Stimulated activated CD8-positive, alpha-beta memory T cell treated with anti-CD3 and anti-CD28 coated beads, Interleukin-15, amount 100 ng/mL, for 48 hours (primary cell): ENCODE data around the gene BRD1.

ENCODE experiments used
- DNase-seq, 2 donors: peaks; one replicate each; pipeline ENCODE4 v3.0.0-alpha.2; 2020; ENCODE audit warnings: low read depth in 2 of 2

The BRD1 gene

GRCh38 chr22:49753276-49753890, 74.3 kb downstream of the BRD1 start:
- no peak for DNase-seq

DNA sequence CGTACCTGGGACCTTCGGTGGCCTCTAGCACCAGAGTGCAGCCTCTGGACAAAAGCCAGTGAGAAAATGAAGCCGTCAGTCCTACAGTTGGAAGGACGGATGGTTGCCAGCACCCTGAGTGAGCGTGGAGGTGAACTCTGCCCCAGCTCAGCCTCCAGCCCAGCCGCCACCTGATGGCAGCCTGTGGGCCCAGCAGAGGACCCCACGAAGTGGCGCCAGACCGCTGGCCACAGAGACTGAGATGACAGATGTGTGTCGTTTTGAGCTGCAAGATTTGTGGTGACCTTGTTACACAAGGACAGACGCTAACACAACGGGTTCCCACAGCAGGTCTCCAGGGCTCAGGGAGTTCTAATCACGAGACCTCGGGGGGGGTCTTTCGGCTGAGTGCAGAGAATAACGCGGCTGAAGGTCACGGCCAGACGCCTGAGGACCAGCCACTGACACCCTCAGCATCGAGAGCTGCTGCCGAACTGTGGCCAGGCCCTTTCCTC, 75.0 kb downstream of the BRD1 start:
- DNase-seq = no peak

GRCh38 chr22:49751966-49752597, 75.6 kb downstream of the BRD1 start:
- no peak for DNase-seq

DNA sequence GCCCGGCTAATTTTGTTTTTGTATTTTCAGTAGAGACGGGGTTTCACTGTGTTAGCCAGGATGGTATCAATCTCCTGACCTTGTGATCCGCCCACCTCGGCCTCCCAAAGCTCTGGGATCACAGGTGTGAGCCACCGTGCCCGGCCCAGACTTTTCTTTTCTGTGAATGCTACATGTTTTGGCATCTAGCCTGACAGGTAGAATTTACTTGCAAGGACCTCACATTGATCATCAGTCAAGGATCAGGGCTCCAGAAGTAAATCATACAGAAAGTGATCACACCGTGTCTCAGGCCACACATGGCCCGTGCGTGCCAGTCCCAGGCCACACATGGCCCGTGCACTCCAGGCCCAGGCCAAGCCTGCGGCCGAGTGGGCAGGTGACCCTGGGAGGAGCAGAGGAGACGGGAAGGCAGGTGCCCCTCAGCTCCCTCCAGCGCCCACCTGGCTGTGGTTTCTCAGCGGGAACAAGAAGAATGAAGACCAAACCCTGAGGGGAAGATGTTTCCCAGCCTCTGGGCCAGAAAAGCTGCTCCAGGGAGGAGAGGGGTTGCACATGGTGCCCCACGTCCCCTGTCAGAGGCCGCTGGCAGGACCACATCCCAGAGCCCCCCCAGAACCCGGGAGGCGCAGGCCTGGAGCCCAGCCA, 76.2 kb downstream of the BRD1 start:
- no peak for DNase-seq

DNA sequence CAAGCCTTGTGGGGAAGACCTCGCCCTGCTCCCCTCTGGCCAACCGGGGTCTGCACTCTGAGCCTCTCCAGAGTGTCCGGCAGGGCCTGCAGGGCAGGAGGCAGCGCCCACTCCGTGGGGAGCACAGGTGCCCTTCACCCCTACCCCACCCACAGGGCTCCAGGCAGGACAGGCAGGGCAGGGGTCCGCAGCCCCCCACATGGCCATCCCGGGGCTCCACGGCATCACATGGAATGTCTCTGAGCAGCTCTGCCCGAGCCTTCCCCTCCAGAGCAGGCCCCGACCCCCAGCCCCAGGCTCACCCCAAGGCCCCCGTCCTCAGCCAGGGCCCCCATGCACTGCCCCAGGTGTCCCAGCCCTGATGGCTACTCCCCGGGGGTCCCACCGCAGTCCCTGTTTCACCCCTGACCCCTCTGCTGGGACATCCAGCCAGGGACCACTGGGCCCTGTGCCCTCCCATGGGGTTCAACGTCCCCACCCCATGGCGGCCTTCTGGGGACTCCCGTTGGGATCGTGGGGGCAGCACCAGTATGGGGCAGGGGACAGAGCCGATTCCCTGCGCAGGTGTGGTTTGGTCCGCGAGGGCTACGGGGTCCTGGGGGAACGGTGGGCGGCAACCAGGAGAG, 77.7 kb downstream of the BRD1 start:
- no peak for DNase-seq

- no peak for DNase-seq
These were observed 78.4 kb downstream of the BRD1 start for GRCh38 chr22:49749227-49749626.

GRCh38 chr22:49748514-49748913, 79.2 kb downstream of the BRD1 start:
- DNase-seq = no peak

DNA sequence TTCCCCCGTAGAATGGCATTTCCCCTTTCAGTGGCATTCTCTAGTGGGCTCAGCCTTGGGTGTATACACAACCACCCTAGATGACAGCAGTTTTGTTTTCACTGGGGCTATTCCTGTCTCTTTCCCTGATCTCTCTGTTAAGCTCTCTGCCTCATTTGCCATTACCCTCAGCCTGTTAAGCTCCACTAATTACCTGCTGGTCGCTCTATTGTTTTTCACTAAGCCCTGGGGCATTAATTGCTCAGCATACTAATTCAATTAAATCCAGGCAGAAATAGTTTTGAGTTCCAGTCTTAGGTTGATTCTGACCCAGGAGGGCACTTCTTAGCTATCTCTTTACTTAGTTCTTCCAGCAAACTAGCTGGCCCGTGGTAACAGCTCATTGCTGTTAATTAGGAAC, 80.0 kb downstream of the BRD1 start:
- DNase-seq = no peak

DNA sequence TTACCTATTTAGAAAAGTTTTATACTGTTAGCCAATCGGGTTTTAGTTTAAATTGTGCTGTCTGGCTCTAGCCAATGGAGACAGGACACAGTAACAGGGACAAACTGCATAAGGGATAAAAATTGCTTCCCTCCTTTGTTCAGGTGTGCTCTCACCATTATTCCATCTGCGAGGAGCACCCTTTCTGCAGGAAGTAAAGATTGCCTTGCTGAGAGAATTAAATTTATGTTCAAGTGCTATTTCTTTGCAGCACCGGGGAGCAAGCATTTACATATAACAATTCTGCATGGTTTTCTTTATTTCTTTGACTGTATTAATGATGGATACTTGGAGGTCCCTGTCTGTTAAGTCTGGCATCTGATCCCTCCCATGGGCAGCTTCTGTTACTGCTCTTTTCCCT, 80.5 kb downstream of the BRD1 start:
- DNase-seq = no peak

- DNase-seq = no peak
These were observed 81.6 kb downstream of the BRD1 start for GRCh38 chr22:49746065-49746464.

- DNase-seq = no peak
These were observed 87.4 kb downstream of the BRD1 start for GRCh38 chr22:49740242-49740641.

GRCh38 chr22:49739138-49739537, 88.5 kb downstream of the BRD1 start:
- DNase-seq = no peak

DNA sequence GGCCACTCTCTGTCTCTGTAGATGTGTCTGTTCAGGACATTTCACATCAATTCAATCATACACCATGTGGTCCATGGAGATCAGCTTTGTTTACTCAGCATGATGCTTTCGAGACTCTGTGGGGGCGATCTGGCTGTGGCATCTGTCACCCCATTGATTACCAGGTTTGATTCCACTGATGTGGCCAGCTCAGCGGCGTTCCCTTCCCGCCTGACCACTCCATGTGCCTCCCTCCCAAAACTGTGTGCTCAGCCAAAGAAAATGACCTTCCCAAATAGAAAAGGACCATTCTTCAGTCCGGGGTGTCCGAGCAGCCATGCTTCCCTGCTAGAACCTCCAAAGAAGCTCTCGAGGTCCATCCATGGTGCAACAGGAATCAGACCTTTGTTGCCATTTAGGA, 89.1 kb downstream of the BRD1 start:
- no peak for DNase-seq

DNA sequence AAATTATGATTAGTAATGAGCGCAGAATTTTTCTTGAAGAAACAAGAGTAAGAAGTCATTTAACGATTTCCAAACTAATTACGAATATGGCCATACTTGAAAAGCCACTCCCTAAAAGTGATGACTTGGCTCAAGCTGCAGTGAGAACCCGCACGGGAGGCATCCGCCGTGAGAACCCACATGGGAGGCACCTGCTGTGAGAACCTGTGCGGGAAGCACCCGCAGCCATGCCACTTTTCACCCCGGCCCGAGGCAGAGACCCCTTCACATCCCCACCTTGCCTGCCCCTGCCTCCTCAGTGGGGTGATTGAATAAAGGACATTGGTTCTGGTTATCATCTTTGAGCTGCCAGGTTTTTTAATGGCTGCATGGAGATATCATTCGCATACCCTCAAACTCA, 89.7 kb downstream of the BRD1 start:
- DNase-seq = no peak

- DNase-seq = no peak
These were observed 90.5 kb downstream of the BRD1 start for GRCh38 chr22:49737101-49737551.

- no peak for DNase-seq
These were observed 91.1 kb downstream of the BRD1 start for GRCh38 chr22:49736538-49736937.

DNA sequence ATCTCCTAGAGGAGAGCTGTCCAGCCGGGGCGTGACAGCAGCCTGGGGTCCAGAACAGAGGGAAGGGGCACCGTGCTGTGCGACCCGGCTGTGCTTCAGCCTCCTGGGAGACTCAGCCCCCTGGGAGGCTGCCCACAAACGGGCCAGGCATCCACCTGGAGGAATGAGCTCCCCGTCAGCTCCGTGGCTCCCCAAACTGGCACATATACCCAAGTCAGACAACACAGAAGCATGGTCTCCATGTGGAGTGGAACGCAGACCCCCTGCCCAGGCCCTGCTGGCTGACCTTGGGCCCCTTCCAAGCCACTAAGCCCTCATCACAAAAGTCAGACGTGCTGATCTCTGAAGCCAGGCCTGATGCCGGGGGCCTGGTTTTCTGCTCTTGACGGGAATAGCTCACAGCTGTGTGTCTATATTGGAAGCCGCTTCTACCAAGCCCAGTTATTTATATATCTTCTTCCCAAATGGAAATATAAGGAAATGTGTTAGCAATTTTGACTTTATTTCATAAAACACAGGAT, 91.7 kb downstream of the BRD1 start:
- no peak for DNase-seq

- no peak for DNase-seq
These were observed 92.2 kb downstream of the BRD1 start for GRCh38 chr22:49735411-49735900.

GRCh38 chr22:49734882-49735281, 92.8 kb downstream of the BRD1 start:
- DNase-seq = no peak

DNA sequence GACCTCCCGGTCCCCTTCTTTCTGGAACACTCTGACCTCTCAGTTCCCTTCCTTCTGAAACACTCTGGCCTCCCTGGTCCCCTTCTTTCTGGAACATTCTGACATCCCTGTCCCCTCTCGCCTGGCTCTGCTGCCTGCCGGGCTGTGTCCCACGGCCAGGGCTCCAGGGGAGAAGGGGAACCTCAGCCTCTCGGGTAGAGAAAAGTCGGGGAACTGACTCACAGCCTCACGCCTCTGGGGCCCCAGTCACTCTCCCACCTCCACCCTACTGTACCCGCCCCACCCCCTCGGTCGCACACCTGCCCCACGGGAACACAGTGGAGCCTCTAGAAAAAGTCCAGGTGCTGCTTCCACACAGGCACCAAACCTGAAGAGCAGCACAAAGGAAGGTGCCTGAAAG, 93.3 kb downstream of the BRD1 start:
- no peak for DNase-seq

DNA sequence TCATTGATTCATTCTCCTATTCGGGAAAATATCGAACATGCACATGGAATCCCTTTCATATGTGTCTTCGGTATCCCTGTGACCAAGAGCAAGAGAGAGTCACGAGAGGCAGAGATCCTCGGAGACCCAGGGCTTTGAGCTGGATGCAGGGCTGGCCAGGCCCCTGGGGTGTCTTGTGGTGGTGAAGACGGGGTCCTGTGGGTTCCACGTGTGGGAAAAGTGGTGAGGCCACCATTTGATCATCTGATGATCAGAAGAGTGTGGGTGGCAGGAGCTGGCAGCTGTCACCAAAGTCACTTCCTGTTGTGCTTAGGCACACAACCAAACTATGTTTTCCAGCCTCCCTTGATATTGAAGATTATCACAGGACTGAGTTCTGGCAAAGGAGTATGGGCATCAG, 94.0 kb downstream of the BRD1 start:
- no peak for DNase-seq

DNA sequence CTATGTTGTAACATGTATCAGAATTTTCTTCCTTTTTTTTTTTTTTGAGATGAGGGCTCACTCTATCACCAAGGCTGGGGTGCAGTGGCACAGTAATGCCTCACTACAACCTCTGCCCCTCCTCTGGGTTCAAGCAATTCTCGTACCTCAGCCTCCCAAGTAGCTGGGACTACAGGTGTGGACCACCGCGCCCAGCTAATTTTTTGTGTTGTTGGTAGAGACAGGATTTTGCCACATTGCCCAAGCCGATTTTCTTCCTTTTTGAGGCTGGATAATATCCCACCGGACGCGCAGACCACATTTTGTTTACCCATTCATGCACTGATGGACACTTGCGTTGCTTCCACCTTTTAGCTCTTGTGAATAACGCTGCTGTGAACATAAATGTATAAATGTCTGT, 97.0 kb downstream of the BRD1 start:
- DNase-seq = no peak
